BJ (cell line): ENCODE measurements around the gene DIP2A. TPM values are rescaled to one million over a fixed set of nuclear protein-coding genes. Genes with fewer than 3 reads are reported as not detected.
"Not testable (repeated sequence)": the region's sequence is repeated elsewhere in the genome, so short reads cannot be mapped to it uniquely, and the experiment has no call there.

Experiments used
- CTCF ChIA-PET: fragments of 350-600 bp; formaldehyde crosslinking; extraction: SDS; loops from one replicate; lab custom pipeline; 2021; ENCODE audit warnings: antibody characterized with exemption, inconsistent platforms; lab: Yijun Ruan, JAX
- POLR2A ChIA-PET: fragments of 300-600 bp; sonication (Branson Sonifier 250); formaldehyde crosslinking; extraction: SDS; loops from one replicate; lab custom pipeline; 2021; ENCODE audit warnings: antibody characterized with exemption; lab: Charles Lee
- DNase-seq: peaks from one replicate; pipeline ENCODE4 v3.0.0-alpha.2; 2011; ENCODE audit warnings: low read depth
- H3K27me3 ChIP-seq: 2 replicates; pipeline ENCODE4 v1.6.0; 2011; ENCODE audit warnings: low read length; ENCODE audit not compliant: control insufficient read depth, insufficient read depth
- H3K36me3 ChIP-seq: 2 replicates; pipeline ENCODE4 v1.5.1; 2011; ENCODE audit warnings: low read length; ENCODE audit not compliant: control insufficient read depth, insufficient read depth
- H3K4me3 ChIP-seq: 2 replicates; pipeline ENCODE4 v1.5.1; 2011; ENCODE audit warnings: low read depth, mild to moderate bottlenecking, control low read depth, low read length
- CTCF ChIP-seq: IDR thresholded peaks from 2 replicates; pipeline ENCODE4 v1.5.1; 2011; ENCODE audit warnings: low read depth, mild to moderate bottlenecking, control low read depth, inconsistent platforms, low read length, moderate library complexity; ENCODE audit not compliant: insufficient read depth
- polyA plus RNA-seq: library from polyadenylated mRNA; depleted of rRNA; stranded (reverse); fragments of >200 nt; gene quantifications from 2 replicates; pipeline ENCODE4 v1.2.3, GENCODE V29; 2011

The DIP2A gene
- polyA plus RNA-seq, 1 experiment: 18.7 TPM

DNA sequence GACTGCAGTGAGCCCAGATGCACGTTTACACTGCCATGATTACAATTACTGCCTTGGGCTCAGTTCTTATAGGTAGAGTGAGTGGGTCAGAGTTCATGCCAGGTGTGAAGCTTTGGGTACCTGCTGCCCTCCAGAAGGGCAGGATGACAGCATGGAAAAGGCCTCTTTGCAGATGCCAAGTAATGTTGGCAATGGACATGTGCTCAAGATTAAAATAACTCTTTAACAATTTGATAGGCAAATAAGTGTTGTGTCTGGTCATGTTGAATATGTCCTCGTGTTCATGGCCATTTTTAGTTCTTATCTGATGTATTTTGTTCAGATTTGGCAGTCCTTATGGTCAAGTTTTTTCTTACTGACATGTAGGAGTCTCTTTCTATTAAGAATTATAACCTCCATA, 111.4 kb downstream of the DIP2A start:
- no peak overlapping the region for H3K4me3 ChIP-seq
- peaks cover 20% of the 10 kb centered on the region for H3K36me3 ChIP-seq
- DNase-seq: no peak
- no peak for TF ChIP-seq CTCF
- ChIA-PET CTCF (interaction anchor here (0.8 kb wide), 1 partner anchor 57 kb away, joined by 3 read pairs; no protein-coding TSS in a partner anchor), POLR2A (interaction anchor here (0.7 kb wide), 1 partner anchor 93 kb away, joined by 3 read pairs; no protein-coding TSS in a partner anchor)
- no peaks in the 10 kb centered on the region for H3K27me3 ChIP-seq

DNA sequence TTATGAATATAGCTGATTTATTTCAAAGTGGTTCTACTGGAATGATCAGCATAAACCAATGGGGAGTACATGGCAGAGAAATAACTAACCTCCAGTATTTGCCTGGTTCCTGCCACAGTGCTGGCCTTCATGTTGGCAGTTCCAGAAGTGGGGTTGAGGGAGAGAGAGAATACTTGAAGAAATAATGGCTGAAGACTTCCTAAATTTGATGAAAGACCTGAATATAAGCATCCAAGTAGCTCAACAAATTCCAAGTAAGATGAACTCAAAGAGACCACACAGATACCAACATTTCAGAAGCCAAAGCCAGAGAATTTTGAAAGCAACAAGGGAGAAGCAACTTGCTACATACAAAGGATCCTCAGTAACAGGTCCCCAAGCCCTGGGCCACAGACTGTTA, 111.9 kb downstream of the DIP2A start:
- ChIA-PET POLR2A (interaction anchor here (0.7 kb wide), 1 partner anchor 92 kb away, joined by 3 read pairs; no protein-coding TSS in a partner anchor), CTCF (interaction anchor here (0.8 kb wide), 1 partner anchor 57 kb away, joined by 3 read pairs; no protein-coding TSS in a partner anchor)
- no peak for DNase-seq
- Histone ChIP-seq H3K36me3 (peaks cover 18% of the 10 kb centered on the region), H3K27me3 (no peaks in the 10 kb centered on the region), H3K4me3 (no peak overlapping the region)
- TF ChIP-seq CTCF: no peak

DNA sequence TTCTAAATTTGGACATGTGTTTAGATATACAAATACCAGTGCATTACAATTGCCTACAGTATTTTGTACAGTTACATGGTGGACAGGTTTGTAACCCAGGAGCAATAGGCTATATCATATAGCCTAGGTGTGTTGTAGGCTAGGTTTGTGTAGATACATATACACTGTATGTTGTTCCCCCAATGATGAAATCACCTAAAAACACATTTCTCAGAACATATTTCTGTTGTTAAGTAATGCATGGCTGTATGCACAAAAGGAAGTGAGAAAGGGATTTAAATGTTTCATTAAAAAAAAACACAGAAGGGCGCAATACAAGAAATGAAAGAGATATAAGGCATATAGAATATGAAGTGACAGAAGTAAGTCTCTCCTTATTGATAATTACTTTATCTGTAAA, 114.2 kb downstream of the DIP2A start:
- H3K27me3 ChIP-seq: no peaks in the 10 kb centered on the region
- peaks cover 8% of the 10 kb centered on the region for H3K36me3 ChIP-seq
- ChIA-PET CTCF (no interaction called here), POLR2A (no interaction called here)
- no peak for DNase-seq
- no peak for TF ChIP-seq CTCF
- H3K4me3 ChIP-seq: no peak overlapping the region

GRCh38 chr21:46577786-46578185, 119.1 kb downstream of the DIP2A start:
- CTCF ChIA-PET, DNase-seq, POLR2A ChIA-PET: not testable (repeated sequence)

GRCh38 chr21:46579394-46579793, 120.7 kb downstream of the DIP2A start:
- CTCF ChIA-PET, DNase-seq, POLR2A ChIA-PET, H3K4me3 ChIP-seq, H3K27me3 ChIP-seq, H3K36me3 ChIP-seq: not testable (repeated sequence)

More at GRCh38 chr21:46577786-46578185, 119.1 kb downstream of the DIP2A start:
- not testable (repeated sequence) for H3K36me3 ChIP-seq, H3K27me3 ChIP-seq, H3K4me3 ChIP-seq

- ChIA-PET CTCF (interaction anchor here (1.2 kb wide), 2 partner anchors 57 to 612 kb away, joined by 3 read pairs; no protein-coding TSS in a partner anchor), POLR2A (no interaction called here)
- no peak overlapping the region for H3K4me3 ChIP-seq
- H3K27me3 ChIP-seq: no peaks in the 10 kb centered on the region
- no peaks in the 10 kb centered on the region for H3K36me3 ChIP-seq
- no peak for TF ChIP-seq CTCF
- no peak for DNase-seq
Measured at GRCh38 chr21:46581780-46582307, 123.2 kb downstream of the DIP2A start.
